ENCODE results near the gene WBP1.
"Not testable (repeated sequence)": the region's sequence is repeated elsewhere in the genome, so short reads cannot be mapped to it uniquely, and the experiment has no call there.

WBP1 gene

DNA sequence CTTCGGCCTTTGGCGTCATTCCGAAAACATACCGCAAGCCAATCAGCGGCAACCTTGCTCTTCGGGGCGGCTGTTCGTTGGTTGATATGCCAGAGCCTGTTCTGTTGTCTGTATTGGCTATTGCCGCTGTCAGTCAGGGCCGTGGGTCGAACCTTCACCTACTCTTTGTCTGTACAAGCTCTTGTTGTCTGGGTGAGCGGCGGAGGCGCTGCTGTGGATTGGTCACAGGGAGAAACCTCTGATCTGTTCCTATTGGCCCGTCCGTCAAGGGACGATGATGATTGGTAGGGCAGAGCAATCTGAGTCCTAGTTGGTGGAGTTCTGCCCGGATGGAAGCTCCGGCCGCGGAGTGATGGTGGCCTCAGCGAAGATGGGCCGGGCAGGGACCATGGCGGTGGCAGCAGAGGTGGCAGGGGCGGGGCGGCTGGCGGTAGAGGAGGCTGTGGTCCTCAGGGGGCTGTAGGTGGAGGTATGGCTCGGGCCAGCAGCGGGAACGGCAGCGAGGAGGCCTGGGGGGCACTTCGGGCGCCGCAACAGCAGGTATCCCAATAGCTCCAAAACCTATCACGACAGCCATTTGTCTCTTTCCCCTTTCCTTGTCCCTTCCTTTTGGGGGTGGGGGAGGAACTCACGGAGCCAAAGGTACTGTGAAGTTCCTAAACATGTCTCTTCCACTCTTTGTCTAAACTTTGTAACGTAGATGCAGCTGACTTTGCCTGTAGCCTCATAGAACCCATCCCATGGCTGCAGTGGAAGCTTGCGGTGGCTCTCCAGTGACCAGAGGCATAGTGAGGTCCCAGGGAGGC lies at the start of gene WBP1:
TSS of gene WBP1 (plus strand) at position 307 of the 806 bp plus-strand sequence. CDS start at position 472, 165 bp downstream.
- FAIRE-seq, result peak; percentile 96

DNA sequence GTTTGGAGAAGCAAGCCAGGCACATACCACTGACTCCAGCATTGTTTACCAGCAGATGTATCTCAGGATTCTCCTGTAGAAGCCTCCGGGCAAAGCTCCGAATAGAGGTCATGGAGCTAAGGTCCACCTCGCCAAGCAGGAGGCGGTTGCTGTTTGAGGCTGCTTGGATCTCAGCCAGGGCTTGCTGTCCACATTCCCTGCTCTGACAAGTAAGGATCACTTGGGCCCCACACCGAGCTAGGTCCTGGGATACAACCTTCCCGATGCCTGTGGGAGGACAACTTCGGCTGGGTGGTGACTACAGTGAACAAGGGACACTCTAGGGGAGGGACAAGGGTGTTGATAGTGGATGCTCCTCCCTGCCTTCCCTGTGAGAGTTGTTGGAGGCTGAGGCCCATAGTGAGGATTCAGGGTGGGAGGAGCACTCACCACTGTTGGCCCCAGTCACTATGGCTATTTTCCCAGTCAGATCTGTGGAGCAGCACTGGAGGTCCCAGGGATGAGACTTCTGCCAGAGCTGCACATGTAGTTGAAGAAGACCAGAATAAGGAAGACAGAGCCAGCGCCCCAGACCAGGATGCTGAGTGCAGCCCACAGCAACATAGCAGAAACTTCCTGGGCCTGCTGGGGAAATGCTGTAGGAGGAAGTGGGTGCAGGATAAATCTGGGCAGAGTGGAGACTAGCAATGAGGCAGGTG lies 45.1 kb upstream of the WBP1 start:
- no peak for FAIRE-seq

DNA sequence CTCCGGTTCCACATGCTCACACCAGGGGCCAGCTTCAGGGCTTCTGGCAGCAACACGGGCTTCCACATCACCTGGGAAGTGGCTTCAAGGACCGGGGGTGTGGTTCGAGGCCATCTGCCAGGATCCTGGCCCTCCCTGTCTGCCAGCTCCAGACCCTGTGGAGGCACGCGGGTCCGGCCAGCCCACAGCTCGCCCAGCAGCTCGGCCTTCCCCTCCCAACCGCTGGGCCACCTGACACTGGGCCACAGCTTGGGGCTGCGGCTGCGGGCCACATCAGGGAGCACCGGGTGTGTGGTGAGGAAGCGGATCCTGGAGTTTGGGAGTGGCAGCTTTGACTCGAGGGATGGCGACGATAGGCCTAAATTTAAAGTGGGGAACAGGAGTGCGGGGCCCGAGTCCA lies 43.8 kb upstream of the WBP1 start:
- no peak for FAIRE-seq

DNA sequence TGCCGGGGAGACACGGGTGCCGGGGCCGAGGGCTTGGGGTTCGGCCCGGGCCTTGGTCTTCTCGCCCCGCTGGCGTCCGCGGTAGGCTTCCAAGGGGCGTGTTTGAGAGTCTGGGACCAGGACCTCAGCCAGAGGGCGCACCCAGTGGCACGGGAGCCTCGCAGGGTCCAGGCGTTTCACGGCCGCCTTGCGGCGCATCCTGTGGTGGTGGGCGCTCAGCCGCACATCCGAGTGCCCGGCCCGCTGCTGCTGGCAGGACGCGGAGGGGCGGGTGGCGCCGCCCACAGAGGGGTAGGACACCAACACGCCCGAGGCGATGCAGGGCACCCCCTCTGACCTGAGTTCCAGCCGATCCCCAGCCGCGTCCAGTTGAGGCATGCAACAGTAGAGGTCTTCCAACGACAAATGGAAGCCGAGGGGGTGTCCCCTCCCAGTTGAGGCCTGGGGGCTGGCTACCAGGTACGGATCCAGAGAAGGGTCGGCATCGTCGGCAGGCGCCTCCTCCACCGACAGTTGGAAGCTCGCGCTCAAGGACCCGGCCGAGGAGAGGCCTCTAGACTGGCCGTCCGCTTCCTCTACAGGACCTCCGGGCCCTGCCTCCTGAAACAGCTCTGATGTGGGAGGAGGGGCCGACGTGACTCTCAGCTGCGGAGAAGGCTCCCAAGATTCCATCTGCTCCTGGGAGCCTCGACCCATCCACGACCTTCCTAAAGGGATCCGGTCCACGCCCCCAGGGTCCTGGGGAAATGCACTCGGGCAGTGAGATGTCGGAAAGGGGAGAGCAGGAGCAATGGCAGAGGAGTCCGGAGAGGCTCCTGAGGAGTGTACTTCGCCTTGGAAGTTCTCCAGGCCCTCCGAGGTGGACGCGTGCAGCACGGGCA lies 43.1 kb upstream of the WBP1 start:
- FAIRE-seq, result no peak

DNA sequence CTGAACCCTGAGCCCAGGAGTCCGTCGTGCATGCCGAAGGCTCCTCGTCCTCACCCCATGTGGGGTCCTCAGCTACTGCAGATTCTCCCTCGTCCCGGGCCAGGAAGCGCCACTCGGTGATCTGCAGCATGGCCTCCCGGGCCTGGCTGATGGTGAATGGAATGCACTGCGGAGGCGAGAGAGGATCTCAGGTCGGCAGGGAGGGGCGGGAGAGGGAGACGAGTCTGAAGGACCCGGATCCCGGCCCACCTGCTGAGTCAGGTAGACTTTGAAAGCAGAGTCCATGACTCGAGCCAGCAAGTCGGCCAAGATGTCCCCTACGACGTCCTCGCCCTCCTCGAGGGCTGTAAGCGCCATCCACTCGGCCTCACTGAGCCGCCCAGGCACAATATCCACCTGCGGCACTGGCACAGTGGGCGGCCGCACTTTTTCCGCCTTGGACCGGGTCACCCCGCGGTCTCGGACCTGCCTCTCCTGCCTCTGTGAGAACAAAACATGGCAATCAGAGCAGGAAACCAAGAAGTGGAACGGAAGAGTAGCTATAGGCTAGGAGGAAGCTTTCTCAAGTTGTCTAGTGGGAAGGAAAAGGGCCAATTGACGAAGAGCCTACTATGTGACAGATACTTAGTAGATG lies 42.4 kb upstream of the WBP1 start:
- FAIRE-seq, result no peak

DNA sequence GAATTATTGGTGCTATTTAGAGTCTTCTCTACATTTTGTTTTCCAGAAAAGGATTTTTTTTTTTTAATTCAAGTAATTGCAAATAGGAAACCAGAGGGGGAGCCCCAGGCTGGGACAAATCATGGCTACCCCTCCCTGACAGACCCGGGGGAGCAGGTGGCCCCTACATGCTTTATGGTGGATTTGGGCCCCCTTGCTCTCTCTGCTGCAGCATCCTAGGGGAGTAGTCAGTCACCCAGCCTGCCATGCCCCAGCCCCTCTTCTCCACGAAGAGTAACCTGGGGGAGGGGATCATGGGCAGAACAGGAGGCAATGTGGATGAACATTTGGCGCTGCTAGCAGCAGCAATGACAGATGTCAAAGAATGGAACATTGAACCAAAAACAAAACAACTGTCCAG lies 41.5 kb upstream of the WBP1 start:
- FAIRE-seq, result no peak

DNA sequence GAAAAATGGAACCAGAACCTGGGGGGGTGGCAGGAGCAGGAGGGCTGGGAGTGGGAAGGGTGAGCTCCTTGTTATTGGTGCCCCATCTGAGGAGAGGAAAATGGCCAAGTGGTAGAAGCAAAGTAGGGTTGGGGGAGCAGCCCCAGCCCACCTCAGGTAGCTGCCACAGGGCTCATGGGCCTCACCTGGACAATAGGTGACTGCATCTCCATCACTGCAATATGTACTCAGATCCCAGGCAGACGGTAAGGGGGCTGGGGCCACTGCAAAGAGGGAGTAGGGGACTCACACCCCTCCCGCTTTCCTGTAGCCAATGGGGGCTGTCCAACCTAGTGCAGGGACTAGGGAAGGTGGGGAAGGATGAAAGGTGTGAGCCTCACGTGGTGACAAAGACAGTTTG lies 41.0 kb upstream of the WBP1 start:
- FAIRE-seq, result no peak

DNA sequence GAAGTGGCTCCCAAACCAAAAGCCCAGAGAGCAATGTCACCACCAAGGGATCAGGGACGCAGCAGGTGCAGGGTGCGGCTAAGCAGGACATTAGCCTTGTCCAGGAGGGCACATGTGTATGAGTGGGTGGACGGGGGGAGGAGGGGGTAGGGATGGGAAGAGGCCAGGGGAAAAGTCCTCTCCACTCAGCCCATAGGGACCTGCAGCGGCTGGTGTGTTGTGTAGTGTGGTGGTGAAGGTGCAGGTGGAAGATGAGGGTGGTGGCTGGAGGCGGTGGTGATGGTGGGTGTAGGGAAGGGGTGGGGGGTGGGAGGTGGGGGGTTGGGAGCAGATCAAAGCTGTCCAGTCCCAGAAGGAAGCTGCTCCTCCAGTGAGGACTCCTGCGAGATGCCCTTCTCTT lies 40.5 kb upstream of the WBP1 start:
- no peak for FAIRE-seq

DNA sequence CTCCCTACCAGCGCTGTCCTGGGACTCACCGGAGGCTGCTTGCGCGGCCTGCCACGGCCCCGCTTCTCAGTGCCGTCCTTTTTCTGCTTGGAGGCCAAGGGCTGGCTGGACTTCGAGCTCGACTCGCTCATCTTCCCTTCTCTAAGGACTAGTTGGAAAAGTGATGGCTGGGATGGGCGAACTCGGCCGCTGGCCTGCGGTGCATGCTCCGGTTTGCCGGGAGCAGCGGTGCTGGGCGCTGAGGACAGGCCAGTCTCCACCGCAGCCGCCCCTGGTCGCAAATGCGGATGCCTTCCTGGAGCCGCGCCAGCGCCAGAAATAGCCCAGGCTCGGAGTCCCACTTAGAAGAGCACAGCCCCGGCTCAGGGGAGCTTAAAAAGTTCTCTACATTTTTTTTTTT lies 39.9 kb upstream of the WBP1 start:
- FAIRE-seq, result no peak

DNA sequence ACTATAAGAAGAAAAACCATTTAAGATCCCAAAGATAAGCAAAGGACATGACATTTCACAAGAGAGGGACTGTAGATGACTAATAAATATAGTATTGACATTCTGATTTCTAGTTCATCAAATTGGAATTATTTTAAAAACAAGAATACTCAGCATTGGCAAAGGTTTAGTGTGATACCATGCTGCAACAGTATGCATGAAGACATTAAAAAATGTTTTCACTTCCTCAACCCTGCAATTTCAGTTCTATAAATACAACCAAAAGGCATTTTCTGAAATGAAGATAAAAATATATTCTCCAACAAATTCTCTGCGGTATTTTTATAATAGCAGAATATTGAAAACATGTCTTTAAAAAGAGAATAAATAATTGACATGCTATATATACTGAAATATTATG lies 38.9 kb upstream of the WBP1 start:
- FAIRE-seq, result no peak

DNA sequence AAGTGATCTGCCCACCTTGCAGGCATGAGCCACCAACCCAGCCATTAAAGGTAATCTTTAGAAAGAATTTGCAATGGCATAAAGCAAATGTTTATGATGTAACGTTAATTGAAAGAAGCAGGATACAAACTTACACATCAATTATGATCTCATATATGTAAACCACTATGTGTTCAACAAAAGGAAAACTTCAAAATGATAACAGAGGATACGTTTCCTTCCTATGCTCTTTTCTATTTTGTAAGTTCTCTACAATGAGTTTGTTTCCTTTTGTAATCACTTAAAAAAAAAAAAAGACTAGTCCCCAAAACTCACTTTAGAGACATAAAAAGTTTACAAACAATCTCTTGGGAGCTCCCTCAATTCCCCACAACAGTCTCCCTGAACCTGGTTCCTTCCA lies 38.2 kb upstream of the WBP1 start:
- no peak for FAIRE-seq

DNA sequence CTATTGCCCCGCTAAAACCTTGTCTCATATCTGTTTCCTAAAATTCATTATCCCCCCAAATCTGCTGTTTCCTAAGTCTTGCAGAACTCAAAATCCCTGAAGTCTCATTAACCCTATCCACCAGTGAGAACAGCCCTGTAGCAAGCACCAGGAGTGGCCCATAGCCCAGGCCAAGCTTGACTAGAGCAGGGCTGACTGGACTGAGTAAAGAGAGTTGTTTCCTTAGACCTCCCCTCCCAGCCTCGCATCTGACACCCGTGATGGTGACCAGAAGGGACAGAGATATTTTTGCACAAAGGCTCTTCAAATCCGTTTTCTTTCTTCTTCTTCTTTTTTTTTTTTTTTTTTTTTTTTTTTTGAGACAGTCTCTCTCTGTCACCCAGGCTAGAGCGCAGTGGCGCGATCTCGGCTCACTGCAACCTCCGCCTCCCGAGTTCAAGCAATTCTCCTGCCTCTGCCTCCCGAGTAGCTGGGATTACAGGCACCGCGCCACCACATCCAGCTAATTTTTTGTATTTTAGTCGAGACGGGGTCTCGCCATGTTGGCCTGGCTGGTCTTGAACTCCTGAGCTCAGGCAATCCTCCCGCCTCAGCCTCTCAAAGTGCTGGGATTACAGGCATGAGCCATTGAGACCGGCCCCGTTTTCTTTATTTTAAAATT lies 37.7 kb upstream of the WBP1 start:
- FAIRE-seq, result not testable (repeated sequence)

DNA sequence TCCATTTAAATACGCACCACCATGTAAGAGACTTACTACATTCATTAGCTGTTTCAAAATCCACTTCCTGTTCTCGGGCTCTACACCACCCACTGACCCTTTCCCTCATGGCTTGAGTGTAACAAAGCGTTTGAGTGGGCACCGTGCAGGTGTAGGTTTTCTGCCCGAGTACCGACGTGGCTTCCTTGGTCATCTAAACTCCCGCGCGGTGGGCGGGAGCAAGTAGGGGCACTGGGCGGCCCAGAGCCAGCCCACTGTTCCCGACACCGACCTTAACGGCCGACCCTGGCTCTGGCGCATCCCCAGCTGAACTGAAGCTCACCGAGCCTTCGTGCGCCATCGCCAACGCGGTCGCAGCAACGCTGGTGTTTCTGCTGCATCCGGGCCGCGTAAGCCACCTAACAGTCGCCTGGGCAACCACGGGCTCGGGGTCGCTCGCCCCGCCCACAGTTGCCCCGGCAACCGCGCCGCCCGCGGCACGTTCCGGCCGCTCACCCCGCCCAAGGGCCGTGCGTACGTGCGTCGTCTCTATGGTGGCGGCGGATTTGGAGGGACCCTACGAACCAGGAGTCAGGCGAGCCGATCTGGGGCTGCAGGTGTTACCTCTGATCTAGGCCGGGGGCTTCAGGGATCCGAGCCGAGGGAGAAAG lies 36.9 kb upstream of the WBP1 start, which contains the start of the genes C2orf81 and WDR54:
TSS of gene C2orf81 (minus strand) at position 399 of the 650 bp plus-strand sequence. CDS start at position 340, 59 bp downstream.
TSS of gene WDR54 (plus strand) at position 510 of the 650 bp plus-strand sequence. CDS start 424 bp downstream, outside the sequence.
- FAIRE-seq, result no peak

DNA sequence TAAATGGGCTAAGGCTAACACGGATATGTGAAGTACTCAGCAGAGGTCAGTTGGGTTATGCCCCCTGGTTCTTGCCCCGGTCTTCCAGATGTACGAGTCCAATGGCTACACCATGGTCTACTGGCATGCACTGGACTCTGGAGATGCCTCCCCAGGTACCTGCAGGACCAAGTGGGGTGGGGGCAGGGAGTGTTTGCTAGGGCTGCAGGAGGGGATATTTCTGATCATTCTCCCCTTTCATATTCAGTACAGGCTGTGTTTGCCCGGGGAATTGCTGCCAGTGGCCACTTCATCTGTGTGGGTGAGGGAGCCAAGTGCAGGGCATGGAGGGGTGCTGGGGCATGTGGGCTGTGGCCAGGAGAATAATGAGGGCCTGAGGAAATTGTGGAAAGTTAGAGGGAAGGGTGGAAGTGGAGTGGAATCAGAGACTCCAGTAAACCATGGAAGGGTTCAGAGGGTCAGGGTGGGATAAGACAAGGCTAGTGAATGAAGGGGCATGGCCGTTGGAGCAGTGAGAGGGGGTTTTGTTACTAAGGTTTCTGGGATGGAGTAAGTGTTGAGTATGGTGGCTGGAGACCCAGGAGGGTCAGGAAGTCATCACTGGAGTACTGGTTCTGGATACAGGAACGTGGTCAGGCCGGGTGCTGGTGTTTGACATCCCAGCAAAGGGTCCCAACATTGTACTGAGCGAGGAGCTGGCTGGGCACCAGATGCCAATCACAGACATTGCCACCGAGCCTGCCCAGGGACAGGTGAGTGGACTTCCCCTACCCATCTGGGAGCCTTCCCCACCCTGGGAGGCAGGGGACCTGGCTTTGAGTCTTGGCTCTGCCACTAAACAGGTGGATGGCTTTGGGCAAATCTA lies 34.8 kb upstream of the WBP1 start:
- no peak for FAIRE-seq

DNA sequence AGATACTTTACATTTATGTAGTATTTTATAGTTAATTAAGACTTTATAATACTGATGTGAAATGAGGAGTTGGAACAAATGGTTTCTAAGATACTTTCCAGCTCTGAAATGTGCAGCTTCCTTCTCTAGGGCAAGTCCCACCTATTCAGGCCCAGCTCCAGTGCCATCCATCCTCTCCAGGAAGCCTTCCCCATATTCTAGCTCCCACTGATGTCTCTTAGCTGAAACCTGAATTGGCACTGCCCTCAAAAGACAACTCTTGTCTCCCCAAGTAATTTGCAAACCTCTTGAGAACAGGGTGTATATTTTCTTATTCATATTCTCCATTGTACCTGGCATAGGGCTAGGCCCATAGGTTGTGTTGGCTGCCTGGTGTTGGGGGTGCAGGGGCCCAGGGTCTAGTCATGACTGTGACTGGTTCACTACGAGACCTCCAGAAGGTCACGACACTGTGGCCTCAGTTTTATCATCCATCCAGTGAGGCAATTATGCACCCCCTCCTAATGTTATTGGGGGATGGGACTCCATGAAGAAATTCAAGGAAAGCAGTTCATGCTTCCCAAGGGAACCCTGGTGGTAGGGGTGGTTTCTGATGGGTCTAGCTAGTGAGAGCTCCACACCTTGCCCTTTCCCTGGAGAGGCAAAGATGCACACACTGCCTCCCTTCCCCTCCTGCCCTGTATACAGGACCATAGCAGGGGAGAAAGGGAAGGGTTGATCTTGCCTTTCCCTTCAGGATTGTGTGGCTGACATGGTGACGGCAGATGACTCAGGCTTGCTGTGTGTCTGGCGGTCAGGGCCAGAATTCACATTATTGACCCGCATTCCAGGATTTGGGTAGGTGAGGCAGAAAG lies 33.9 kb upstream of the WBP1 start:
- FAIRE-seq, result no peak

DNA sequence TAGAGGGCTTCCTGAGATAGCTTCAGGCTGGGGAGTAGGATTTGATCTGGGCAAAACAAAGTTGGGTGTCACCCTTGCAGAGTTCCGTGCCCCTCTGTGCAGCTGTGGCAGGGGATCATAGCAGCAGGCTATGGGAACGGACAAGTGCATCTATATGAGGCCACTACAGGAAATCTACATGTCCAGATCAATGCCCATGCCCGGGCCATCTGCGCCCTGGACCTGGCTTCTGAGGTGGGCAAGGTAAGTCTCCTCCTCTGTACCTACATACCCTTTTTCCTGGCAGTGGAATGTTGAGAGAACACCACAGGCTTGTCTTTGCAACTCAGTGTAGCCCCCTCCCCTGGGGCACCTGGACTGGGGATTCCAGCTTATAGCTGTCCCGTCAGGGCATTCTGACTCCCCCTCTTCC lies 33.2 kb upstream of the WBP1 start:
- FAIRE-seq, result no peak

DNA sequence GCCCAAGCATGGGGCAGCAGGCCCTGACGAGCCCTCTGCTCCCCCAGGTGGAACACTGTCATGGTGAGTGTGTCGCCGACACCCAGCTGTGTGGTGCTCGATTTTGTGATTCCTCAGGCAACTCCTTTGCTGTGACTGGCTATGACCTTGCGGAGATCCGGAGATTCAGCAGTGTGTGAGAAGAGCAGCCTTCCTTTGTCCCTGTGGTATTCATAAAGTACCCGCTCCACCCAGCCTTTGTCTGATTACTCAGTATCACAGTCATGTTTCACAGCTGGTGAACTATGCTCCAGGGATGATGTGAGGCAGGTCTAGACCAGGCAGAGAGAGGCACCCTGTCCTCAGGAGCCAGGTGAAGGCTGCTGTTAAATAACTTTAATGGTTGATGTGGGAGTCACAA lies 32.7 kb upstream of the WBP1 start:
- no peak for FAIRE-seq

DNA sequence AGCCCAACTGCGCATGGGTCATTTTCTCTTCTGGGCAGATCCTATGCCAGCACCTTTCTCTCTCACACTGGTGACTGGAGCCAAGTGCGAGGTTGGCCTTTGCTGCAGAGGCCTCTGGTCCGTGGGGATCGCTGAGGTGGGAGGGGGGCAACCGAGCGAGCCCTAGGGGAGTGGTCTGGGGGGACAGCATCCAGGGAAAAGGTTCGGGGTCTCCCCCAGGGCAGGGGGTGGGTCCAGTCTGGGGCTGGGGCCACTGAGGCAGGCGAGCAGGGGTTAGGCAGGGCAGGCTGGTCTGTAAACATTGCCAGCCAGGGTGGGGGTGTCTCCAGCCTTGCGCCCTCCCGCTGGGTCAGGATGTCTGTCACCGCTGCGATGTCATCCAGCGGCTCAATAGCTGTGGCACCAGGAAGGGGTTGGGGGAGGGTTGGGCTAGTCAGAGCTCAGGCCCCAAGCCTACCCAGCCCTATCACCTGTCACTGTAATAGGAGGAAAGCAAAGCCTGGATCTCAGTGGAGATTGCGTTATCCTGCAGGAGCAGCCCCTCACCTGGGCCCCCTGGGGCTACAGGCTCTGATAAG lies 32.0 kb upstream of the WBP1 start:
- FAIRE-seq, result no peak

DNA sequence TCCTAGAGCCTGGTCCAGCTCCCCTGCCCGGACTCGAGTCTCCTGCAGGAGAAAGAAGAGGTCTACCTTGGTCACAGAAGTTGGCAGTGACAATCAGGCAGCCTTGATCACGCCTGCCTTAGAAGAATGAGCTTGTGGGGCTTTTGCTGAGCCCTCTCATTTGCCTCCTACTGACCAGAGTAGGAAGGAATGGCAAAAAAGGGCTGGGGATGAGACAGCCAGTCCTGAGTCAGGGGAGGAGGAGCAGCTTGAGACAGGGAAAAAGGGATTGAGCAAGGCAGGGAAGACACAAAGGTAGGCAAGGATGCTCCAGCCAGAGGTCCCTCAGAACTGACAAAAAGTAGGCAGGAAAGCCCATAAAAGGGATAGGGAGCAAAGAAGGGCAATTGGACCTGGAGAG lies 30.7 kb upstream of the WBP1 start:
- FAIRE-seq, result no peak

Data from islet of Langerhans (tissue), 1 donor.